NCI-H1092 treated with DMSO at 0.1 percent for 48 hours (cell line): ENCODE measurements around the gene DDX5.
A peak's percentile ranks its signal among the peaks of the same experiment; 100 is the strongest.
"Not testable (repeated sequence)": the region's sequence is repeated elsewhere in the genome, so short reads cannot be mapped to it uniquely, and the experiment has no call there.

Experiments
- DNase-seq: peaks from one replicate; lab custom pipeline; 2025; lab: John Stamatoyannopoulos, UW

Gene DDX5

DNA sequence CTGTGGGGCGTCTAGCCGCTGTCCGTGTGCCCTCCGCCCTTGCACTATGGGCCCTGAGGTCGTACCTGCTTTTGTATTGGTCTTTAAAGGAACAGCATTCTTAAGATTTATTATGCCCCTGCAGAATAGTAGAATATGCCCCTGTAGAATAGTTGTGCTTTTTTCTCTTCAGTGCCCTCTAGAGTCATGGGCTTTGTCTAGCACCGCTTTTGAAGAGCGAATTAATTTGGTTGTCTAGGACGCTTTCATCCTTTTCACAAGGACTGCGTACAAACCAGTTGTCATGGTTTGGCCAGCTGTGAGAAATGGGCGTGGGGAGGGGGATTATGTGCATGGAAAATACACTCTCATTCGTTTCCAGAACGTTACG lies 1.3 kb upstream of the DDX5 start:
- peak; percentile 77 for DNase-seq

- DNase-seq, result peak; percentile 98
Observed at GRCh38 chr17:64506576-64507412, 705 bp upstream of the DDX5 start, which contains the start of gene CEP95. CEP95 (plus strand) TSS chr17:64506977; CDS start chr17:64507098, 121 bp downstream.

GRCh38 chr17:64505340-64506200 lies 519 bp downstream of the DDX5 start:
- DNase-seq, result peak; percentile 87

DNA sequence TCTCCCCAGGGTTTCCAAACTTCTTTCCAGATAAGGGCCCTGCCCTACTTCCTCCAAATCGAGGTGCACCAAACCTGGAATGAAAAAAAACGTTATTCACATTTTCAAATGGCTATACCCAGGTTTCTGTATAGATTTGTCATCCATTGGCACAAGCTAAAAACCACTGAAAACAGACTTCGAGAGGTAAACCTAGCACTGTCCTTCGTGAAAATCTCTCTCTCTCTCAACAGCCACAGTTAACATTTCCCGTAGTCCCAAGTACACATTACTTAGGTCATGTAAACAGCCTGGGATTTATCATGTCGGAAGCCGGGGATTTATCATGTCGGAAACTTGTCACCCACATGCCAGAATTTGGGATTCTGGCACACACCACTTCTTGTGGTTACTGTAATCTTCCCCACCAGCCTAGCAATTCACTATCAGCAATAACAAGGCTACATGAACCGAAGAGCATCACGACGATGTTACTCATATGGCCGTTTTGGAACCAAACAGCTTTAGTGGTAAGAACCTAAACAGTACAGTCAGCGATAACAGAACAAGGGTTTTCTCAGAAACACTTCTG lies 1.2 kb downstream of the DDX5 start:
- no peak for DNase-seq

DNA sequence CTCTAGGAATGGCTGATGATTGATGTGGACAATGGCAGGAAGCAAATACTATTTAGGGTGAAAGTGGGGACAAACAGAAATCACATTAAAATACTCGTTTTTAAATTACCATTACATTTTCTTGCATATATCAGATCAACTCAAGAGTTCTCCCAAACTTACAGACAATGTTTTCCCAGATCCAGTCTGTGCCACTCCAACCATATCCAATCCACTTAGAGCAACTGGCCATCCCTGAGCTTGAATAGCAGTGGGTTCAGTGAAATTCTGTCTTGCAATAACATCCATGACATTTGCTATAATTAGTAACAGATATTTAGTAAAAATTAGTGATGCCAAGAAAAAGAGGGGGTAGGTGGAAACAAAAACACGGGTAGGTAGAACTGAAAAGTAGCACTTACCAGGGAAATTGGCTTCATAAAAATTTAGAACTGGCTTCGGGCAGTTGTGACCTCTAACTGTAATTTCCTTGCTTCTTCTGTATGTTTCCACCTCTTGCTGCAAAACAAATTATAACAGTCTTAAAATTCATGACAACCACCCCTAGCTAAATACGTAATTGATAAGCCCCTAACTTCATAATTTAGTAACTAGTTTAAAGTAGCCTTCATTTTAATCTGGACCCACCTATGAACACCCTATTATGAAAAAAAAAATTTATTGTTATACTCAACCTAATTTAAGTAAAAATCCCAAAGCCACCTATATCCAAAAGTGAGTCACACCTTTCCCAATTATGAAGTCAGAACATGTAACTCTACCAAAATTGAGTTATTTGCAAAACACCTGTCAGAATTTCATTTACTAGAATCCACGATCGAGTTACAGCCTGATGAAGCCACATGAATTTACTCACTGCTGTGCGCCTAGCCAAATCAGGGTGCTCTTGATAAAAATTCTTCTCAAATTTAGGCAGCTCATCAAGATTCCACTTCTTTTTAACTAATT lies 2.0 kb downstream of the DDX5 start:
- DNase-seq, result no peak

GRCh38 chr17:64503341-64503740 lies 2.7 kb downstream of the DDX5 start:
- no peak for DNase-seq

- DNase-seq, result no peak
Observed at GRCh38 chr17:64502809-64503208, 3.3 kb downstream of the DDX5 start.

DNA sequence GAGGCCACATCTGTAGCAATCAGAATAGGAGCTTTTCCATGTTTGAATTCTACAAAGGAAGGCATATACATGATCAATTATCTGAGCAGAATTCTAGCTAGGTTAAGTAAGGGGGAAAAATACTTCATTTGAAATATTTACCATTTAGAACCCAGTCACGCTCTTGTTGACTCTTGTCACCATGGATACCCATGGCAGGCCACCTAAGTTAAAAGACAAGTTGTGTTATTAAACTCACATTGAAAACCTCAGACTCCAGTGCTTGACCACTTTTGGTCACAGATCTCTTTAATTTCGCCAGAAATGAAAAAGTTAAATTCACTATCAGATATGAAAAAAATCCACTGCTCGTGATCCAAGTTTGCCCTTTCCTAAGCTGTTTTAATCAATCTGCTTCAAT lies 4.1 kb downstream of the DDX5 start:
- DNase-seq, result no peak

DNA sequence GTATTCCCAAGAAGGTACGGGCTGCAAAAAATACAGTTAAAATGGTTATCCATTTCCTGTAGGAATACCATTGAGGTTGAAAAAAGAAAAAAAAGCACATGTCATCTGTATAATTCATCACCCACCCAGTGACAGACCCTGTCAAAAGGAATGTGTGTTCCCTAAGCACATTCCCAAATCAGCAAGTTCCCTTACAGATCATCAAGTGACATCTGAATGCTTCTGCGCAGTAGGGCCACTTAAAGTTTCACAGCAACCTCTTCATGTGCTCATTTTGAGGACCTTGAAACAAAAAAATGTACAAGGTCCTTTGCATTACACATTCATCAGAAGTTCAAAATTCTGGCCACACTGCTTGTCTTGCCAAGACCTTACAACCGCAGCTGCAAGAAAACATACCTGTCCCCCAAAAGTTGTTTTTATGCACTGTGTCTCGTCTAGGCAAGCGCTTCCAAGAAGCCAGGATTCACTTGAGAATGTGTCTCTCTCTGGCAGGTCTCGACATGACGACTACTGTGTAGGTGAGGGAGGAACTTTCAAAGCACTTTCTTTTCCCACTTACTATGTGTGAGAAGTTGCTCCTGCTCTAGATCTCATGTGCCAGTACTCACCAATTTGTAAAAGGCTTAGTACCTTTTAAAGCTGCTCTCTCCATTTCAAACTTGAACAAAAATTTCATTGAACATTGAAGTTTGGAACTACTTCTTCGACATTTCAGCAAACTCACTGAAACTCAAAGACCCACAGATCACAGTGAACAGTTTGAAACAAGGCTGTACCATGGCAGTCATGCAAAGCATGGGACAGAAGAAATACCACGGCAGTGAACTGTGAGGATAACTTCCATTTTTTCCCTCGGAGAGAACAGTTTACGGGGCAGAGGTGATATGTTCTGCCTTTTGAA lies 5.0 kb downstream of the DDX5 start:
- no peak for DNase-seq

GRCh38 chr17:64500487-64500859 lies 5.6 kb downstream of the DDX5 start:
- DNase-seq, result no peak

- DNase-seq, result no peak
Observed at GRCh38 chr17:64499805-64500486, 6.1 kb downstream of the DDX5 start.

DNA sequence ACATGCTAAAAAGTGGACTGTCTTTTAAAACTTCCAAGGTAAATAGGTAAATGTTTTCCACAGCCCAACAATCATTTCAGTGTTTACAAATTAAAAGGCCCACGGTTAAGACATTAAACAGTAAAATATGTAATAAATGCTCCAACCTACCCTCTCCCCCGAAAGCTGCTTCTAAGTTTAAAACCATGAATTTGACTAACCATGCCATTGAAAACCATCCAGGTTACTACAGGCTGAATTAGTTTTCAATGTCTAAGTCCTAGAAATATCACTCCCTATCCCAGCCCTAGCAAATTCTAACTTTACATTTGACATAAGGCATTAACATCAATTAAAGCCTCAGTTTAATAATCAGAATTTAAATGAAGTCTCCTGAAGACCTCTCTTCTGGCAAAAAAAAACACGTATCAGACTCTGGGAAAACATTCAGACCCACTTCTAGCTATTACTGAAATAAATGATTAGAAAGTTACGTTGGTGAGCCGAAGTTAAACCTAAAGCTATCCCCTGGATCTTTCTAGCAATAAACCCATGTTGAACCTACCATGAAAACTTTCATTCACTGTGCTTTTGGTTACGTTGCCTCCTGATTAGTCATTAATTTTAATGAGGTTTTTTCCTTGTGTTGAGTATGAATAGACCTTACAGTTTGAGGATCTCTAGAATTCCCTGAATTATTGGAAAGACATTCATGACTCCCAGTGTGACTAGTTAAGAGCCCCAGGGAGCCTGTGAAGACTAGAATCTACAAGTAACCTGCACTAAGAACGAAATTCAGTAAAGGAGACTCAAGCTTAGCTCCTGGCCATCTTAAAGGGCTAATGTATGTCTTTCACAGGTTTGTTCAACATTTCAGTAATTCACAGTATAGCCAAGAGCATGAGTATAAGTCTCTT lies 7.5 kb downstream of the DDX5 start:
- no peak for DNase-seq

- no peak for DNase-seq
Observed at GRCh38 chr17:64497565-64498035, 8.5 kb downstream of the DDX5 start.

GRCh38 chr17:64496786-64497564 lies 9.1 kb downstream of the DDX5 start, which contains the start of gene POLG2:
POLG2 (minus strand) TSS chr17:64497054; CDS start chr17:64496968, 86 bp downstream.
- DNase-seq, result peak; percentile 94

DNA sequence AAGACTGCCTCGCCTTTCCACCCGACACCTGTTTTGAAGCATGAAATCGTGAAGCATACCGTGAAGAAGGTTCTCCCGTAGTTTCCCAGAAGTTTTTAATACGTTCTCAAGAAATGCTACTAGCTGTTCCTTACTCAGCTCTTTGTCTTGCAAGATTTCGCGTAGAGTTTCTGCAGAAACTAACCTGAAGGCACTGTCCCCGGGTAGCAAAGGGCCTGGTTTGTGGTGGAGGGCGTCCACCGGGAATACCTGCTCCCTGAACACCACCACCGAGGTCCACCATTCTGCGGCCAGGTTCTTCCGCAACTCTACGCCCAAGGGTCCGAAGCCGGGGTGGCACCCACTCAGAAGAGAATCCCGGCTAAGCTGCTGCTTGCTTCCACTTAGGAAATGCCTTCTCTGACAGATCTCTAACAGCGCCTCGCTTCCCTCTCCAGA lies 9.7 kb downstream of the DDX5 start:
- no peak for DNase-seq

DNA sequence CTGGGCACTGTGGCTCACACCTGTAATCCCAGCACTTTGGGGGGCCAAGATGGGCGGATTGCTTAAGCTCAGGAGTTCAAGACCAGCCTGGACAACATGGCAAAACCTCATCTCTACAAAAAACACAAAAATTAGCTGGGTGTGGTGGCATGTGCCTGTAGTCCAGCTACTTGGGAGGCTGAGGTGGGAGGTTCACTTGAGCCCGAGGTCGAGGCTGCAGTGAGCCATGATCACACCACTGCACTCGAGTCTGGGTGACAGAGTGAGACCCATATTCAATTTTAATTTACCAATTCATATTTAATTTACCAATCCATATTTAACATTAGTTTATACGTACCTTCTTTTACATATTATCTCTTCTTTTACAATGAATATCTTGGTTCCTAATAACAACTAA lies 10.8 kb downstream of the DDX5 start:
- not testable (repeated sequence) for DNase-seq

DNA sequence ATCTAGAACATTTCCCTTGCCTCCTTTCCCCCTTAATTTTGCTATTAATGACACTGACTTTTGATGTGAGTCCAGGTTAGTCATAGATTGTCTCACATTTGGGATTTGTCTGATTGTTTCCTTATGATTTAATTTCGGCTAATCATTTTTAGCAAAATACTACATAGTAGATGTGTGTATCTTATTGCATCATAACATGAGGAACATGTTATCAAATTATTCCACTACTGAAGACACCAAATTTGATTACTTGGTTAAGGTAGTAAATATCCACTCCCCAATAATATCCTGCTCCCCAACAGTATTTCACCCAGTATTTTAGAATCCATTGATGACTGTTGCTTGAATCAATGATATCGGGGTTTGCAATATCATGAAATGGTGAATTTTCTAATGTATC lies 12.0 kb downstream of the DDX5 start:
- no peak for DNase-seq
